IgD-negative memory B cell (primary cell): ENCODE results near the gene RBP5. TPM values are rescaled to one million over a fixed set of nuclear protein-coding genes. Genes with fewer than 3 reads are reported as not detected.
A peak's percentile ranks its signal among the peaks of the same experiment; 100 is the strongest.

Source experiments
- H3K27ac Mint-ChIP-seq, 3 donors: one replicate each; pipeline ENCODE4 v1.8.0; 2020 to 2022; ENCODE audit warnings: mild to moderate bottlenecking in 3 of 3, mixed read lengths in 3 of 3, moderate library complexity in 1 of 3
- H3K27me3 Mint-ChIP-seq: one replicate; pipeline ENCODE4 v1.8.0; 2021; ENCODE audit warnings: mixed read lengths
- H3K36me3 Mint-ChIP-seq: one replicate; pipeline ENCODE4 v1.8.0; 2020; ENCODE audit warnings: mild to moderate bottlenecking, mixed read lengths
- H3K4me1 Mint-ChIP-seq, 3 donors: one replicate each; pipeline ENCODE4 v1.8.0; 2020 to 2022; ENCODE audit warnings: mixed read lengths in 3 of 3, mild to moderate bottlenecking in 1 of 3
- H3K4me3 Mint-ChIP-seq, 4 donors: one replicate each; pipeline ENCODE4 v1.8.0; 2020 to 2022; ENCODE audit warnings: mild to moderate bottlenecking in 4 of 4, mixed read lengths in 4 of 4, moderate library complexity in 3 of 4
- H3K9me3 Mint-ChIP-seq, 3 donors: one replicate each; pipeline ENCODE4 v1.8.0; 2020 to 2021; ENCODE audit warnings: mixed read lengths in 3 of 3, mild to moderate bottlenecking in 1 of 3
- polyA plus RNA-seq: library from polyadenylated mRNA; unstranded; fragments of 300-500 nt; fragmentation: Illumina TruSeq; gene quantifications from one replicate; pipeline ENCODE4 v1.2.3, GENCODE V29; 2021

Gene RBP5
- polyA plus RNA-seq, 1 donor from 2014 or later: not detected

DNA sequence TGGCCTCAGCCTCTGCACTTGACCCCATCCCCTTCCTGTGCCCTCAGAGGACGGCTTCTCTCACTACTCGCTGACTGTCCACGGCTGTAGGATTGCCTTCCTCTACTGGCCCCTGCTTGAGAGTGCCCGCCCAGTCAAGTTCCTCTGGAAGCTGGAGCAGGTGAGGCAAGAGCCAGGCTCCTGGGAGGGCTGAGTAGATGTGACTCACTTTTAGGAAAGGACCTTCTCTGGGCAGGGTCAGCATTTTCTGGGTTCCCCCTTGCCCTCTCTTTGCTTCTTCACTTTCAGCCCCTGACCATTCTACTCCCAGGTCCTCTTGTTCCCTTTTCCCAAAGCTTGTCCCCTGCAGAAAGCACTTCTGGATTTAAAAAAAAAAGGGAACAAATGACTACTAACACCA lies 9.2 kb upstream of the RBP5 start:
- Mint-ChIP-seq H3K4me3 (no peak overlapping the region), H3K9me3 (no peaks in the 10 kb centered on the region), H3K27me3 (no peaks in the 10 kb centered on the region), H3K27ac (no peak overlapping the region), H3K4me1 (no peaks in the 10 kb centered on the region), H3K36me3 (peaks cover 12% of the 10 kb centered on the region)

DNA sequence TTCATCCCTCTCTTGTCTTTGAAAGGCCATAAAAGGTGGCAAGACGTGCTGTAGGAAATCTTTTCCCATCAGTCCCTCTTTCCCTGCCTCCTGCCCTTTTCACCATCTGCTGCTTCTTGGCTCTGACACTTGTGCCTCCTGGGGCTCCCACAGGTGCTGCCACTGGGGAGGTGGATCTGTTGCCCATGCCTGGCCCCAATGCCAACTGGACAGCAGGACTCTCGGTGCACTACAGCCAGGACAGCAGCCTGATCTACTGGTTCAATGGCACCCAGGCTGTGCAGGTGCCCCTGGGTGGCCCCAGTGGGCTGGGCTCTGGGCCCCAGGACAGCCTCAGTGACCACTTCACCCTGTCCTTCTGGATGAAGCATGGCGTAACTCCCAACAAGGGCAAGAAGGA lies 8.0 kb upstream of the RBP5 start:
- H3K27me3 Mint-ChIP-seq: no peaks in the 10 kb centered on the region
- peak overlapping the region in 1 of 4 donors; percentile 53 for H3K4me3 Mint-ChIP-seq
- H3K9me3 Mint-ChIP-seq: no peaks in the 10 kb centered on the region
- peaks cover 10% of the 10 kb centered on the region for H3K36me3 Mint-ChIP-seq
- H3K4me1 Mint-ChIP-seq: peaks cover 2 to 6% (median 5%) of the 10 kb centered on the region in 3 donors
- H3K27ac Mint-ChIP-seq: no peak overlapping the region

DNA sequence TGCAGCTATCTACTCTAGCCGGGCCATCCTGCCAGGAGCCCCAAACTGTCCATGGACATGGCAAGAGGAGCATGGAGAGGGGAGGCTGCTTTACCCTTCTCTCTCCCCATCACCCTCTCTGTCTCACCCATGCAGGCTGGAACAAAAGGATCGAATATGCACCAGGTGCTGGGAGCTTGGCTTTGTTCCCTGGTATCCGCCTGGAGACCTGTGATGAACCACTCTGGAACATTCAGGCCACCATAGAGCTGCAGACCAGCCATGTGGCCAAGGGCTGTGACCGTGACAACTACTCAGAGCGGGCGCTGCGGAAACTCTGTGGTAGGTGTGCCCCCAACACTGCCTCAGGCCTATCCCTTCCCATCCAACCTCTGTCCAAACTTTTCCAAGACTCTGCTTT lies 7.4 kb upstream of the RBP5 start:
- Mint-ChIP-seq H3K4me3 (no peak overlapping the region), H3K4me1 (peaks cover 4 to 9% (median 7%) of the 10 kb centered on the region in 3 donors), H3K27me3 (no peaks in the 10 kb centered on the region), H3K9me3 (no peaks in the 10 kb centered on the region), H3K27ac (no peak overlapping the region), H3K36me3 (peaks cover 7% of the 10 kb centered on the region)

DNA sequence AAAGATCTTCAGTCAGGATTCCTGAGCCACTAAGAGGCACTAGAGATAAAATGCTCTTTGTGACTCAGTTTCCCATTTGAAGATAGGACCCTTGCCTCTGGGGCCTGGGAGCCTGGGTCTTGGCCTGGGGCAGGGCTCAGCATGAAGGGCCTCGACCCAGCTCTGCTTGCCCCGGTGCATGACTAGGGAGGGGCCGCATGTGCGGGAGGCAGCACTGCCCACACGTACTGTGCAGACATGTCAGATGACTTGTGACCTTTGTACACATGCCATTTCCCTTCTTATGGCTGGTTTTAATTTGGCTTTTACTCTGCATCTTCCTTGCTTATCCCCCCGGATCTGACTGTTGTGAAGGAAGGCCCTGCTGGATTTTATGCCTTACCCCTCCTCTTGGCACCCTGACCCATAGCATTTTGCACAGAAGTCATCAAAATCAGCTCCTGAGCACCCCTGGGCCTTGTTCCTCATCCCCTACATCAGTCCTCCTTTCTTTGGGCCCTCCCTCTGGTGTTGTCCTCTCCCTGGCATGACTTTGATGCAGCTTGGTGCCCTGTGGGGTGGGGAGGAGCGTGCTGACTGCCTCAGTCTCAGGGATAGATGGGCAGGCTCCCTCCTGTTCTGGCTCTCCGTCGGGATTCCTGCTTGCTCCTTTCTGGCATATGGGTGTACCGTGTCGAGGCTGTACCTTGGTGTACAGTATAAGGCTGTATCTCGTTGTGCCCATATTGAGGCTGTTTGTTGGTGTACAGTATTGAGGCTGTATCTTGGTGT lies 5.9 kb upstream of the RBP5 start:
- H3K27ac Mint-ChIP-seq: no peak overlapping the region
- H3K27me3 Mint-ChIP-seq: no peaks in the 10 kb centered on the region

DNA sequence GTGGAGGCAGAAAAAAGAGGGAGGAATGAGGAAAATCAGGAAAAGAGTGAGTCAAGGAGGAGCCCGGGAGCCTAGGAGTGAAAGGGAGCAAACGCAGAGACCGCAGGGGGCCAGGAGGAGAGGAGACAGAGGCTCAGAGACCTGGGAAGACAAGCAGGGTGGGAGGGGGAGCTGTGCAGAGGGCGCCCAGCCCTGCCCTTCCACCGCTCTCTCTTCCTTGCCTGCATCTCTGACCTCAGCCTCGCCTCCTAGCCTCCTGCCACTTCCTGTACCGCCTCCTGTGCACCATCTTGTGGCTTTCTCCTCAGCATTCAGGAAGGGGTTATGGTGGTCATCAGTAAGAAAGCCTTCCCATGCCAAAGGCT lies 2.8 kb upstream of the RBP5 start:
- Mint-ChIP-seq H3K9me3 (no peaks in the 10 kb centered on the region), H3K4me3 (peak overlapping the region; percentile 76 to 99 (median 92)), H3K36me3 (peaks cover 4% of the 10 kb centered on the region), H3K27ac (peak overlapping the region; percentile 23 to 95 (median 31)), H3K4me1 (peaks cover 13 to 23% (median 14%) of the 10 kb centered on the region in 3 donors), H3K27me3 (no peaks in the 10 kb centered on the region)

More for the DNA sequence above, 5.9 kb upstream of the RBP5 start:
- H3K36me3 Mint-ChIP-seq: peaks cover 8% of the 10 kb centered on the region
- peaks cover 8 to 15% (median 10%) of the 10 kb centered on the region in 3 donors for H3K4me1 Mint-ChIP-seq
- H3K4me3 Mint-ChIP-seq: peak overlapping the region in 3 of 4 donors; percentile 4 to 73 (median 56)
- no peaks in the 10 kb centered on the region for H3K9me3 Mint-ChIP-seq

DNA sequence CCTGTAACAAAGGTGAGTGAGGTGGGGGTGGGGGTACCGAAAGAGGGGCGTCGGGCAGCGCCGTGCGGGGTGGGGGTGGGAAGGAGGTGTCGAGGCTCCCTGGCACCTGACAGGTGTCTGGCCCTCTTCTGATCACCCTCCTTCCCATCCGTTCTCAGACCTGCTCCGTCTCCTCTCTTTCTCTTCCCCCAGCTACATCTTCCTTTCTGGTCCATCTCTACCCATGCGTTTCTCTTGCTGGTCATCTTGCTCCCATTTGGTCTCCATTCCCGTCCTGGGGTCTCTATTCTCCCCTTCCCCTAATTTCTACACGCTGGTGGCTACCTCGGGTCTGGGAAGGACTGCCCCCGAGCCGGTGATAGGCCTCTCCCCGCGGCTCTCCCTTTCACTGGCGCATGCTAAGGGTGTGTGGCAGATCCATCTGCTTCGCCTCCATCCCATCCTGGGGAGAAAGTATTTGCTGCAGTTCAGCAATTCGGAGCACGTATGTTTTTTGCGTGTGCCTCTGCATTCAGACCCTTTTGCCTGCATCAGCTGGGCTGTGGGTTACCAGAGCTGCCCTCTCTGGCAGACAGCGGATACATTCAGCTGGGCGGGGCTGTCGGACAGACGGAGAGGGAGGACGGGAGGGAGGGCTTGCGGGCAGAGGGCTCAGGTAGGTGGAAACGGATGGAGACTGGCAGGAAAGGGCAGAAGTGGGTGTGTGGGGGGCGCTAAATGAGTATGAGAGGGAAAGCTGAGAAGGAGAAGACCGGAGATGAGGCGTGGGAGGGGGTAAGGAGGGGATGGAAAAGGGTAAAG lies 2.2 kb upstream of the RBP5 start:
- peaks cover 13 to 23% (median 14%) of the 10 kb centered on the region in 3 donors for H3K4me1 Mint-ChIP-seq
- peak overlapping the region; percentile 89 to 99 (median 94) for H3K4me3 Mint-ChIP-seq
- no peaks in the 10 kb centered on the region for H3K9me3 Mint-ChIP-seq
- peak overlapping the region; percentile 31 to 95 (median 50) for H3K27ac Mint-ChIP-seq
- H3K27me3 Mint-ChIP-seq: no peaks in the 10 kb centered on the region
- H3K36me3 Mint-ChIP-seq: peaks cover 4% of the 10 kb centered on the region

DNA sequence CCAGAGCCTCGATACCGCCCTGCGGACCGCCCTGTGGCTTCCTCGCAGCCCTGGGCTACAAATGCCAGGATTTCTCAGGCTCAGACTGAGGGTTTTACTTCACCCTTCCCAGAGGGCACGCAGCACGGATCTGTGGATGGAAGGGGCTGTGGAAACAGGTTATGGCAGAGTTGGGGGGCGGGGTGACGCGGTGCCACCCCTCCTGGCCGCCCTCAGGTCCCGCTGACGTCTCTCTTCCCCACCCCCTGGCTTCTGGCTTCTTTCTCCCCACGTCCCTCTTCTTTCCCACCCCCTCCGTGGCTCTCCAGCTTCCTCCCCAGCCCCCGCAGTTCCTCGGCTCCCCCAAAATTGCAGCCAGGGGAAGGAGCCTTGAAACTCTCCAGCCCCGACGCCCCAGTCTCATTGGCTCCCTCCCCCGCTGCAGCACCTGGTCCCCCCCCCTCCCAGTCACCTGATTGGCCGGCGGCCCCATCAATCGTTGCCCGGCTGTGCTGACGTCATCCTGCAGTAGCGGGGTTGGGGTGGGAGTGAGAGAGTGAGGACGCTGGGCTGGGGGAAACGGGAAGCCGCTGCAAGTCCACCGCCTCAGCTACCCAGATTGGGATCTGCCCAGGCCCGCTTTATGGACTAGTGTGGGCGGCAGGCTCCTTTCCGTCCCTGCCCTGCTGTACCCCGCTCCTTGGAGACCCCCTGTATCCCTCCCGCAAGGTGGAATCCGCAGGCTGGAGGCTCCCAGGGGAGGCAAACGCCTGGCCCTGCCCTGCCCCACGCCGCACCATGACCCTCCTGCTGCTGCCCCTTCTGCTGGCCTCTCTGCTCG lies 1.4 kb upstream of the RBP5 start, which contains the start of gene CLSTN3:
Gene CLSTN3, plus strand, starts transcription at position 500 of the 820 bp plus-strand sequence. Its CDS starts 278 bp downstream, at position 778.
- no peaks in the 10 kb centered on the region for H3K27me3 Mint-ChIP-seq
- peak within 1 kb of the TSS; percentile 89 to 99 (median 94) for H3K4me3 Mint-ChIP-seq
- peak within 1 kb of the TSS; percentile 39 to 95 (median 67) for H3K27ac Mint-ChIP-seq
- H3K9me3 Mint-ChIP-seq: no peaks in the 10 kb centered on the region
- peaks cover 13 to 26% (median 20%) of the 10 kb centered on the region in 3 donors for H3K4me1 Mint-ChIP-seq
- H3K36me3 Mint-ChIP-seq: peaks cover 1% of the 10 kb centered on the region

DNA sequence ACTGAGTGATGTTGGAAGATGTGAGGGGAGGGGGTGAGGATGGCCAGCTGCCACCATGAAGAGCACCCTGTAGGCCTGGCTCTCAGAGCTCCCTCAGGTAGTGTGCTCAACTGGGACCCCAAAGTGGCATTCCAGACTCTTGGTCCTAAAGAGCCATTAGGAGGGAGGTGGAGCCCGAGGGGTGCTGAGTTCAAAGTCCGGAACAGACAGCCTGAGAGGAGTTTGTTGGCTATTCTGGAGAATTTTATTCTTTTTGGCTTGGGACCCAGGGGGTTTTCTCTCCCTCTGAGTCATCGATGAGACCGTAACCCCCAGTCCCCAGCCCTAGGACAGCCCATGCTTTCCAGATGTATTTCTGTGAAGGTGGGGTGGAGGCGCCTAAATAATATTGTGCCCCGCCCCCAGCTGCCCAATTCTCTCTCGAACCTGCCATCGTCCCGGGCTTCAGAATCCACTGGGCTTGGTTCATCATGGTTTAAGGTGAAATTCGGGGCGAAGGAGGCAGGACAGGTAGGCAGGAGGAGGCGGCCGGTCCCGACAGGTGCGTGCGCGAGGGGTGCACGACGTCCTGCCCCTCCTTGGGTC lies 690 bp upstream of the RBP5 start:
- H3K9me3 Mint-ChIP-seq: no peaks in the 10 kb centered on the region
- H3K36me3 Mint-ChIP-seq: peaks cover 1% of the 10 kb centered on the region
- H3K27ac Mint-ChIP-seq: peak overlapping the region in 1 of 3 donors; percentile 95
- H3K27me3 Mint-ChIP-seq: no peaks in the 10 kb centered on the region
- peaks cover 13 to 26% (median 20%) of the 10 kb centered on the region in 3 donors for H3K4me1 Mint-ChIP-seq
- peak overlapping the region; percentile 89 to 99 (median 94) for H3K4me3 Mint-ChIP-seq

DNA sequence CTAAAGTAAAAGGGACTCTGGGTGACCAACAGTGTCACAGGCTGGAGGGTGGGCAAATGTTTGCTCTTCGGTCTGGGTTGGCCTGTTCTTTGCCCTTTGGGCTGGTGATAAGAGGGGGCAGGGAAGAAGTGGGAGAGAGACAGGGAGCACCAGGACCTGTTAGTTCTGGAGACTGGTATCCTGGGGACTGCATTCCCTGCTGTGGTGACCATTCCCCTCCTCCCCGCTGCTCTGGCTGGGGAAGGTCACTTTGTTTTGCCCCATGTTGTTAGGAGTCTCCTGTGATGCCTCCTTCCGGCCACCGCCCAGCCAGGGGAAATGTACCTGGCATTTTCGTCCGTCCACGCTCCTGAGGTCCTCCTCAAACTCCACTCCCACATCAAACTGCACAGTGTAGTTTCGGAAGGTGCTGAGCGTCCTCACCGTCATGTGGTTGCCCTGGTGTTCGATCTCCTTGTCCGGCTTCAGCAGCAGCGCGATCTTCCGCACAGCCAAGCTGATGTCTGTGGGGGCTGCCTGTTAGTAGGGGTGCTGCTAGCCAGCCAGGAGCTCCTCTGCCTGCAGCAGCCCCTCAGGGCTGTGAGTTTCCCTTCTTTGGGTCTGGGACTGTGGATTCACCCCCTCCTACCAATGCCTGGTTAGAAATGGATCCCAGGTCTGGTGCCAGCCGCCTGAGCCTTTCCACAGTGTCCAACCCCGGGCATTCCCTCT lies 618 bp downstream of the RBP5 start:
- H3K4me1 Mint-ChIP-seq: peaks cover 13 to 26% (median 20%) of the 10 kb centered on the region in 3 donors
- no peaks in the 10 kb centered on the region for H3K27me3 Mint-ChIP-seq
- peaks cover 4% of the 10 kb centered on the region for H3K36me3 Mint-ChIP-seq
- H3K4me3 Mint-ChIP-seq: peak overlapping the region in 3 of 4 donors; percentile 85 to 92 (median 89)
- peak overlapping the region in 2 of 3 donors; percentile 52 to 82 for H3K27ac Mint-ChIP-seq
- no peaks in the 10 kb centered on the region for H3K9me3 Mint-ChIP-seq

DNA sequence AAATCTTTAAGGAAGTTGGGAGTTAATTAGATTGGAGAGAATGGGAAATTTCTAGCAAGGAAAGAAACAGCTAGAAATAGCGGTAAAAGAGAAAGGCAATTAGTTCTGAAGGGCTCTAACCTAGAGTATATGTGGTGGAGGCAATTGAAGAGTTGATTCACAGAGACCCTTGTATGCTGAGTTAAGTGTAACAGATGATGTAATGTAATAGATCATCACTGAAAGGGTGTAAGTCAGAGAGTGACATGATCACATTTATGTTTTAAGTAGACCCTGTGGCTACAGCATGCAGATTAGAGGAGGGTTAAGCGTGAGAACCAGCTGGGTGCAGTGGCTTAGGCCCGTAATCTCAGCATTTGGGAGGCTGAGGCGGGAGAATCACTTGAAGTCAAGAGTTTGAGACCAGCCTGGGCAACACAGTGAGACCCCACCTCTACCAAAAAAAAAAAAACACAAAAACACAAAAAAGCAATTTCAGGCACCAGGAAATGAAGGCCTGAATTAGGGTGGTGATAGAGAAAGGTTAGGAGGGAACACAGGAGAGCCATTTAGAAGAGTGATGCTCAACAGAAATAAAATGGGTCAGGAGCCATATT lies 3.0 kb downstream of the RBP5 start:
- Mint-ChIP-seq H3K27me3 (no peaks in the 10 kb centered on the region), H3K4me3 (peak overlapping the region in 1 of 4 donors; percentile 74), H3K4me1 (peaks cover 6 to 15% (median 10%) of the 10 kb centered on the region in 3 donors), H3K9me3 (no peaks in the 10 kb centered on the region), H3K27ac (peak overlapping the region in 2 of 3 donors; percentile 45 to 85), H3K36me3 (peaks cover 2% of the 10 kb centered on the region)

DNA sequence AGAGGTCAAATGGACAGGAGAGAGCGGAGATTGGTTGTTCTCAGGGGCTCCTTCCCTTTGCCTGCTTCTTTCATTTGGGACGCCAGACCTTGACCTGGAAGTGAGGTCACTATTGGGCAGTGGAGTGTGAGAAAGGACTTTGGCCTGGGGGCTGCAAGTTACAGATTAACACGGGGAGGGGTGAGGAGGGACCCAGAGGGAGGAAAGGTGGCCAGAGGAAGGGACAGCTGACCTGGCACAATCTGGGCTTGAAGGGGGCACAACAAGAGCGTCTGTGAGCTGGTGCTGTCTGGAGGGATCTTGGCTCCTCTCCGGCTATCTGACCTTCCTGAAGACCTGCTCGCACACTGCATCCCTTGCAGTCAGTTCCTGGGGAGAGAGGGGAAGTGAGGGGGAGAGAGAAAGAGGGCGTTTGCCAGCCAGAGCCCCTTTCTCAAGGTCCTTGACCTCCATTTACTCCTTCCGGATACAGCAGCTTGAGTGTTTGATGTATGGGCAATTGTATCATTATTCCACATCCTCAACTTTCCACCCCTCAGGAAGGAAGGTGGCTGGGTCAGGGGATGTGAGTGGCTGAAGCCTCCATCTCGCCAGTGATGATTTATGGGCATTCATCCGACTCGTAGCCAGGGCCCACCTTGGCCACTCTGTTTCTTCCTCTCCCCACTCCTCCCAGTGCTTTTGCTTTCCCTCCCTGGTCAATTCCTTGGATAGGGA lies 4.7 kb downstream of the RBP5 start:
- Mint-ChIP-seq H3K4me1 (peaks cover 2 to 10% (median 9%) of the 10 kb centered on the region in 3 donors), H3K4me3 (no peak overlapping the region), H3K9me3 (no peaks in the 10 kb centered on the region), H3K36me3 (peaks cover 2% of the 10 kb centered on the region), H3K27me3 (no peaks in the 10 kb centered on the region), H3K27ac (no peak overlapping the region)

DNA sequence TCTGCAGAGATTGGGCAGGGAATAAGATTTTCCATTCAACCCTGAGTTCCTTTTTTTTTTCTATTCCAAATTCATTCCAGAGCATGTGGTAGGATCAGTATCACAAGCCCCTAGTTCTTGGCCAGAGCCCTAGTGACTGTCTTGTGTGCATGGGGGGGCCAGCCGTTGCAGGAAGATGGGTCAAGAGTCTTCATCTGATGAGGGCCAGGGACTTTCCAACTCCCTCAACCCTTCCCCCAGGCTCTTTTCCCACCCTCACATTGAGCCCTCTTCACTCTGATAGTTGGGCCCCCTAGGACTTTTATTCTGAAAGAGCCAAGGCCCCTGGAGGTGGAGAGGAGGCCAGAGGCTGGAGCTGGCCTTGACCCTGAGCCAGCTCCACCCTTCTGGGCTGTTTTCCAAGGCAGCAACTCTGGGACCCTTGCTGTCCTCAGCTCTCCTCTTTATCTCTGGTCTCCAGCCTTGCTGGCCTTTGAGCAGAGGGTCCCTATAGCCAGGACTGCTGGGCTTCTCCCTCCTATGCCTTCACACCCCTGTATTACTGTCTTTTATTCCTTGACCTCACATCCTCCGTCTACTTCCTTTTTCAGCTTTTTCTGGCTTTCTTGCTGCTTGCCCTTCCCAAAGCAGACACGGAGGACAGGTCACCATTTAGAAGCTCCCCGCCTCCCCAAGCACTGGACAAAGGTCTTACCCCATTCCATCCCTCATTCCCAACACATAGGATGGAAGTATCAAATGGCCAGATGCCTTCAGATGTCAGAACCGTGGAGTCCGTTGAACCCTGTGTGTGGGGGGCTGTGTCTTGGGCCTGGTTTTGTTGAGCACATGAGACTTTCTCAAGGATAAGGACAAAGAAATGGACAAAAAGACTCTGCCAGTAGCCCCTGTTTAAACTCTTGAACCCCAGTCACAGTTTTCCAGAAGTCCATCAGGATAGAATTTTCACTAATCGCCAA lies 5.6 kb downstream of the RBP5 start:
- no peaks in the 10 kb centered on the region for H3K27me3 Mint-ChIP-seq
- peaks cover 0 to 10% (median 7%) of the 10 kb centered on the region in 3 donors for H3K4me1 Mint-ChIP-seq
- H3K9me3 Mint-ChIP-seq: no peaks in the 10 kb centered on the region
- H3K36me3 Mint-ChIP-seq: peaks cover 2% of the 10 kb centered on the region
- H3K4me3 Mint-ChIP-seq: no peak overlapping the region
- no peak overlapping the region for H3K27ac Mint-ChIP-seq
